ENCODE data around the gene GPR3.
"Not testable (repeated sequence)": the region's sequence is repeated elsewhere in the genome, so short reads cannot be mapped to it uniquely, and the experiment has no call there.

Gene GPR3

GRCh38 chr1:27400963-27401341 is 8.5 kb downstream of the GPR3 start:
- no peak for DNase-seq

GRCh38 chr1:27402349-27402754 is 9.9 kb downstream of the GPR3 start:
- no peak for DNase-seq

GRCh38 chr1:27403065-27403726 is 10.8 kb downstream of the GPR3 start:
- DNase-seq = peak in 1 of 2 experiments; percentile 24

GRCh38 chr1:27403931-27404330 is 11.5 kb downstream of the GPR3 start:
- DNase-seq = no peak

- no peak for DNase-seq
These were observed 12.7 kb downstream of the GPR3 start for GRCh38 chr1:27405074-27405473.

- not testable (repeated sequence) for DNase-seq
These were observed 13.4 kb downstream of the GPR3 start for GRCh38 chr1:27405598-27406361.

GRCh38 chr1:27406362-27406680 is 13.9 kb downstream of the GPR3 start:
- no peak for DNase-seq

GRCh38 chr1:27406791-27407190 is 14.4 kb downstream of the GPR3 start:
- not testable (repeated sequence) for DNase-seq

- DNase-seq = no peak
These were observed 15.7 kb downstream of the GPR3 start for GRCh38 chr1:27408151-27408550.

GRCh38 chr1:27409669-27410068 is 17.2 kb downstream of the GPR3 start:
- no peak for DNase-seq

GRCh38 chr1:27410709-27411108 is 18.3 kb downstream of the GPR3 start:
- DNase-seq = no peak

GRCh38 chr1:27412502-27412901 is 20.1 kb downstream of the GPR3 start:
- no peak for DNase-seq

GRCh38 chr1:27413004-27413403 is 20.6 kb downstream of the GPR3 start:
- DNase-seq = no peak

GRCh38 chr1:27414091-27414490 is 21.7 kb downstream of the GPR3 start:
- DNase-seq = no peak

- DNase-seq = peak; percentile 24 to 64
These were observed 24.1 kb downstream of the GPR3 start for GRCh38 chr1:27416387-27417111.

GRCh38 chr1:27417713-27418112 is 25.3 kb downstream of the GPR3 start:
- DNase-seq = no peak

GRCh38 chr1:27418326-27419185 is 26.1 kb downstream of the GPR3 start:
- no peak for DNase-seq

- DNase-seq = no peak
These were observed 31.3 kb downstream of the GPR3 start for GRCh38 chr1:27423709-27424108.

- no peak for DNase-seq
These were observed 34.9 kb downstream of the GPR3 start for GRCh38 chr1:27427329-27427728.

GRCh38 chr1:27427816-27428315 is 35.4 kb downstream of the GPR3 start:
- DNase-seq = no peak

GRCh38 chr1:27428316-27429028 is 36.0 kb downstream of the GPR3 start:
- DNase-seq = peak; percentile 29 to 79

GRCh38 chr1:27429029-27429425 is 36.6 kb downstream of the GPR3 start:
- no peak for DNase-seq

Measured in NCI-H524 (cell line).